Fibroblast of peridontal ligament (primary cell): ENCODE data around the gene CLCA4.
A peak's percentile ranks its signal among the peaks of the same experiment; 100 is the strongest.
"Not testable (repeated sequence)": the region's sequence is repeated elsewhere in the genome, so short reads cannot be mapped to it uniquely, and the experiment has no call there.

Experiments
- DNase-seq: peaks from one replicate; pipeline ENCODE4 v3.0.0-alpha.2; 2010; ENCODE audit errors: extremely low read depth

Gene CLCA4, protein sequence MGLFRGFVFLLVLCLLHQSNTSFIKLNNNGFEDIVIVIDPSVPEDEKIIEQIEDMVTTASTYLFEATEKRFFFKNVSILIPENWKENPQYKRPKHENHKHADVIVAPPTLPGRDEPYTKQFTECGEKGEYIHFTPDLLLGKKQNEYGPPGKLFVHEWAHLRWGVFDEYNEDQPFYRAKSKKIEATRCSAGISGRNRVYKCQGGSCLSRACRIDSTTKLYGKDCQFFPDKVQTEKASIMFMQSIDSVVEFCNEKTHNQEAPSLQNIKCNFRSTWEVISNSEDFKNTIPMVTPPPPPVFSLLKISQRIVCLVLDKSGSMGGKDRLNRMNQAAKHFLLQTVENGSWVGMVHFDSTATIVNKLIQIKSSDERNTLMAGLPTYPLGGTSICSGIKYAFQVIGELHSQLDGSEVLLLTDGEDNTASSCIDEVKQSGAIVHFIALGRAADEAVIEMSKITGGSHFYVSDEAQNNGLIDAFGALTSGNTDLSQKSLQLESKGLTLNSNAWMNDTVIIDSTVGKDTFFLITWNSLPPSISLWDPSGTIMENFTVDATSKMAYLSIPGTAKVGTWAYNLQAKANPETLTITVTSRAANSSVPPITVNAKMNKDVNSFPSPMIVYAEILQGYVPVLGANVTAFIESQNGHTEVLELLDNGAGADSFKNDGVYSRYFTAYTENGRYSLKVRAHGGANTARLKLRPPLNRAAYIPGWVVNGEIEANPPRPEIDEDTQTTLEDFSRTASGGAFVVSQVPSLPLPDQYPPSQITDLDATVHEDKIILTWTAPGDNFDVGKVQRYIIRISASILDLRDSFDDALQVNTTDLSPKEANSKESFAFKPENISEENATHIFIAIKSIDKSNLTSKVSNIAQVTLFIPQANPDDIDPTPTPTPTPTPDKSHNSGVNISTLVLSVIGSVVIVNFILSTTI

DNA sequence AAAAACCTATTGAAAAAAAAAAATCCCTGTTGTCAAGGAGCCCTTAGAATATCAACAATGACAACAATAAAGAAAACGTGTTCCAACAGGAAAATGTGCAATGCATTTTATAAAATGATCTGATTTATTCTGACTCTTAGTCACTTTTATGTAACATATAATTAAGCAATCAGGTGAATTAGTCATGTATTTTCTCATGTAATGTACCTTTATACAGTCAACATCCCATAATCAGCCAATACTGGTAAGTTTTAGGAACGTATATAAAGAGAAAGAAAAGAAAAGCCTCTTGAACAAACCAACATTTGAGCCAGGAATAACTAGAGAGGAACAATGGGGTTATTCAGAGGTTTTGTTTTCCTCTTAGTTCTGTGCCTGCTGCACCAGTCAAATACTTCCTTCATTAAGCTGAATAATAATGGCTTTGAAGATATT lies at the start of gene CLCA4:
CLCA4 (plus strand) TSS at position 292 of the 435 bp plus-strand sequence; CDS start at position 334, 42 bp downstream.
- no peak for DNase-seq

DNA sequence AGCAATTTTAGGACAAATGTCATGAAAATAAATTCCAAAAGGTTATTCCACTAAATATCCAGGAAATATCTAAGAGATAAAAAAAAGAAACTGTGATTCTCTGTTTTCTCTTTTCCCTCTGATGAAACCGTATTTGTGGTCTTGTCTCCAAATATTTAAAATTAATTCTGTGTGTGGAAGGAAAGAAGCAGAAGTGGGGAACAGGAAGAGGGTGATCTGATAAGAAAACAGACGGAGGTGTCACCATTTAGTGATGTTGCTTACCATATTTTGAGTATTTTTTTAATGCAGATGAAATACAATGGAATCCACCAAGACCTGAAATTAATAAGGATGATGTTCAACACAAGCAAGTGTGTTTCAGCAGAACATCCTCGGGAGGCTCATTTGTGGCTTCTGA lies 48.6 kb upstream of the CLCA4 start:
- no peak for DNase-seq

DNA sequence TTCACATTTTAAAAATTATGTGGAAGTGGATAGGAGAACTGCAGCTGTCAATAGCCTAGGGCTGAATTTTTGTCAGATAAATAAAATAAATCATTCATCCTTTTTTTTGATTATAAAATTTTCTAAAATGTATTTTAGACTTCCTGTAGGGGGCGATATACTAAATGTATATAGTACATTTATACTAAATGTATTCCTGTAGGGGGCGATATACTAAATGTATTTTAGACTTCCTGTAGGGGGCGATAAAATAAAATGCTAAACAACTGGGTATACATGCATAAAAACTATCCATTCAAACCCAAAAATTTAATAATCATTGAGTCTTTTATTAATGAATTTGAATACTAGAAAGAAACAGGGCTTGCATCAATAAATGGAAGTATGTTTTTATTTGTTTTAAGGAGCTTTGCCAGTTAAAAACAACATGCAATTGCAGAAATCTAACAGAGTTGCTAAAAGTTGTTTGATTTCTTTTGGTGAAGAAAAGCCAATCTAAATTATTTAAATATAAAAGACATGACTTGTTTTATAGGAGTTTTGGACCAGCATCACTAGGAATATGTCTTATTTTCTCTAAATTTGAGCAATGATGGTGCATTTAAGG lies 46.8 kb upstream of the CLCA4 start:
- no peak for DNase-seq

DNA sequence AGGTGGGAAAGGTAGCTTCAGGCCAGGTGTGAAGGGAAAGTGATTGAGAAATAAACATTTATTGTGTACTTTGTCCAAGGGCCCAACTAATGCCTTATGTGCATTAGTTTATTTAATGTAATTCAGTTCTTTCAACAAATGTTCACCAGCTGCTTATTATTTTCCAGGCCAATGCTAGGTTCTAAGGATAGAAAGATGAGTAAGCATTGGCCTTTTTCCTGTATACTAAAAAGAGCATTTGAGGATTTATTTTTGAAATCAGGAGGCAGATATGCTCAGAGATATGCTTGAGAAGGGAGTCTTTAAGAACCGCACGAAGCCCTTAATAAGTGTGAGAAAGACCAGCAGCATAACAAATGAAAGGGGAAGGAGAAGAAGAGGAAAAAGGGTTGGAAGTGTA lies 46.2 kb upstream of the CLCA4 start:
- DNase-seq = peak; percentile 59

DNA sequence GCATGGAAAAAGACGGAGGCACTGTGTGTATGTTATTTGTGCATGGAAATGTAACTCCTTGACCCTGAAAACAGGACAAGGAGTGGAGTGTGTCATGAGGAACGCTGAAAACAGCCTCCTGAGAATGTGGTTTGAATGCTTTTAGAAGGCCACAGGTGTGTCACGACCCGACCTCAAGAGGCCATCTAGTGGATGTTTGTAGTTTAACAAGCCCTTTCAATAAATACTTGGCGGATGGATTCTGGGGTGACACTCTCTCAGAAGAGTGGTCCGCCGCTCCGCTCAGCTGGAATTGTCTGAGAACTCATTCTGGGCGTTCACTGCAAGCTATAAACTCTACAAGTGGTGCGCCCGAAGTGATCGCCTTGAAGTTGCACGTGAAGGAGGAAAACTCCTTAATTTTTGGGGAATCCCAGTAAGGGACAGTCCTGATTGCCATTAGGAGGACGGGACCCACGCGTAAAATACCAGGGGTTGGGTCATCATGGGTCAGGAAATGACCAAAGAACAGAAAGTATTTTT lies 44.7 kb upstream of the CLCA4 start:
- DNase-seq = not testable (repeated sequence)

DNA sequence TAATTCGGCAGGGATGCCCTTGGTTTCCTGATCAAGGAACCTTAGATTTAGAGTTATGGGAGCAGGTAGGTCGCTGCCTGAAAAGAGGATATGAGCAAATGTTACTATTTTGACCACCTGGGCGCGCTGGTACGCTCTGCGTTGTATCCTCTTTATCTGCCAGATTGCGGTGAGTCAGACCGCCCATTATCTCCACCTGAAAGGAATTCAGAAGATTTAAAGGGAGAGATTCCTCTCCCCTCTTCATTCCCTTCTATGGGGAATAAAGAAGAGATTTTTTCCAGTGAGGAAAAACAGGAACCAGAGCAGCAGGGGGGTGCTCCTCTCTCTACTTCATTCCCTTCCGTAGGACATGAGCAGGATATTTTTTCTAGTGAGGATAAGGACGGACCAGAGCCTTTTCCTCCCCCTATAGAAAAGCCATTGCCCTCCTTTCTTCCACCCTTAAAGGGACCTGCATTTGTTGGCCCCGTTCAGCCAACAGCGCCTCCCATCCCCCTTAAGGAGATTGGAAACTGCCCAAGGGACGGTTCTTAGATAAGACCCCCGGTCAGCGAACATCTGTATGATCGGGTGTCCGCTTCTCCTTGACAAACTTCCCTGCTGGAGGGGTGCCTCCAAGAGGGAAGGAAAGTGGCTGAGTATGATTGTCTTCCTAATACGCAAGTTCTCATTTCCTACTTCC lies 44.0 kb upstream of the CLCA4 start:
- no peak for DNase-seq

DNA sequence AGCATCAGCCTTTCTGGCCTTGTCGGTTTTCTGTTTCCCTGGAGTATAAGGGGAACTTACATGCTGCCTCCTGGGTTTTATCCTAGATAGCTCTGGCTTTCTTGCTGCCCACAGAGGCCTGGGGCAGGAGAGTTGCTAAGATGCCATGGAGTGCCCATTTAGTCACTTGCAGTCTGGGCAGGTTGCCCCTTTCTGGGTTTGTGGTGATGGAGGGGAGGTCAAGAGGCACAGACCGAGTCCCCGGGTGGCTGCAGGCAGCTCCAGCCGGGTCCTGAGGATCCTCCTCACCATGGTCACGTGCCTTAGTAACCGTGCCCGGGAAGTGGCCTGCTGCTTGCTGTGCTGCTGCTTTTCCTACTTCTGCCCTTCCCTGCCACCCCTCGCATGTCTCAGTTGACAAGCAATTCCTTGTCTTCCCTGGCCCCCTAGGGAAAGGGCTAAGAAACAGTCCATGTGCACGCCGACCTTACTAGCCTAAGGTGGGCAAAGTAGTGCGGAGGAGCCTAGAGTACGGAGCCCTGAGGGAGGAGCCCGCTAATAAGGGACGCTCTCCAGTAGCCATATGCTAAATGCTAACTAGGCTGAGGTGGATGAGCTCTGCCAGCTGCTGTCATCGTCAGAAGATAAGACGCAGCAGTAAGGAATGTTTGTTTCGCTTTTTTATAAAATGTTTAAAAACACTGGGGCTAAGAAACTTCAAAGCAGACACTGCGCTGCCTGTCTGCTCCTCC lies 43.3 kb upstream of the CLCA4 start:
- no peak for DNase-seq

DNA sequence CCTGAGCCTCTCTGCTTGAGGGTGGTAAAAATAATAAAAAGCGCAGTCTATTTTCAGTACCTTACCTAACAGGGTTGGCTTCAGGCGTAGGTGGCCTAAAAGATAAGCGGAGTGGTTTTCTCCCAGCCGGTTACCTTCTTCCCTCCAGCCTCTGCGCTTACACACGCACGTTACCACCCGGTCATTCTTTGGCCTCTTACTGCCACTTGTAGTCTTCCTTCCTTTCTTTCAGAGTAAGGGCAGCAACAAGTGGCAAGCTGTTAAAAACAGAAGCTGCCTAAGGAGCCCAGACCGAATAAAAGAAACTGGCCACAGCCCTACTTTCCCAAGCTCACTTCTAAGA lies 42.8 kb upstream of the CLCA4 start:
- DNase-seq = no peak

DNA sequence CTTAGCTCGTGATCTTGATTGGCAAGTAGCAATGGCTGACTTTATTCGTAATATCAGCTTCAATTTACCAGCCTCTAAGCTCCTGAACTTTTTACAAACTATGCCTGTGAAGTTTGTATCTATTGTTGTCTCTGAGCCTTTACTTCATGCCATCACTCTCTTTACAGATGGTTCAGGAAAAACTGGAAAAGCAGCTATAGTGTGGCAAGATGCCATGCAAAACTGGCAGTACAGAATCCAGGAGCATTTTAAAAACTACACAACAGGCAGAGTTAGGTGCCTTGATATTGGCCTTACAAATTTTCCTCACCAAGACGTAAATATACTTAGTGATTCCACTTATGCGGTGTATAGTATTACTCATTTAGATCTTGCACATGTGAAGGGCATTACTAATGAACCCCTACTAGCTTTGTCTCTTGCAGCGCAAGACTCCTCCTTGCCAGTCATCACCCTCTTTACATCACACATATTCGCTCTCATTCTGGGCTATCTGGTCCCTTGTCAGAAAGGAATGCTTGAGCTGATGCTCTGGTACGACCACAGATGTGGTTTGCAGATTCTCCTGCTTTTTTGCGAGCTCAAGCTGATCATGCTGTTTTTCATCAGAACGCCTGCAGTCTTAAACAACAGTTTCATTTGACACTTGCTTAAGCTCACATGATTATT lies 41.8 kb upstream of the CLCA4 start:
- DNase-seq = no peak

DNA sequence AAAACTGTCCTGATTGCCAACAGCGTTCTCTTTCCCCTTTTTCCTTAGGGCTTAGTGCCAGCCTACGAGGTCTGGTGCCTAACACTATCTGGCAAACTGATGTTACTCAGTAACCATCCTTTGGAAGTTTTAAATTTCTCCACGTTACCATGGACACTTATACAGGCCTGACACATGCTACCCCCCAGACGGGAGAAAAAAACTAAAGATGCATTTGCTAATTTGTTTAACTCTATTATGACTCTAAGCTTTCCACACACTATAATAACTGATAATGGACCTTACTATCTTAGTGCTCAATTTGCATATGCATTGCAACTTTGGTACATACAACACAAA lies 41.3 kb upstream of the CLCA4 start:
- DNase-seq = no peak

DNA sequence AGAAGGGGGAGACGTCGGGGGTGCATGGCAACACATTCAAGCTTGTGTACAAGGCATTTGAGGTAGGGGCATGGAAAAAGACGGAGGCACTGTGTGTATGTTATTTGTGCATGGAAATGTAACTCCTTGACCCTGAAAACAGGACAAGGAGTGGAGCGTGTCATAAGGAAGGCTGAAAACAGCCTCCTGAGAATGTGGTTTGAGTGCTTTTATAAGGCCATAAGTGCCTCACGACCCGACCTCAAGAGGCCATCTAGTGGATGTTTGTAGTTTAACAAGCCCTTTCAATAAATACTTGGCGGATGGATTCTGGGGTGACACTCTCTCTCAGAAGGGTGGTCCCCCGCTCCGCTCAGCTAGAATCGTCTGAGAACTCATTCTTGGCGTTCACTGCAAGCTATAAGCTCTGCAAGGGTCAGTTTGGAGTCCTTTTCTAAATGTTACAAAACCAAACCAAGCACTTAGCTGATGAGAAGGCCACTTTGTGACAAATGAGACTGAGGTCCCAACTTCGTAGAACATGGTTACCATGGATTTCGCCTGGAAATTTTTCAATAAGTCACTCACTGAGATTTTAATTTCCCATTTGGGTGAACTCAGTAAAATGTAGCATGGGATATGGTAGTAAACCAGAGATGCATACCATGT lies 38.8 kb upstream of the CLCA4 start:
- DNase-seq = peak; percentile 74

DNA sequence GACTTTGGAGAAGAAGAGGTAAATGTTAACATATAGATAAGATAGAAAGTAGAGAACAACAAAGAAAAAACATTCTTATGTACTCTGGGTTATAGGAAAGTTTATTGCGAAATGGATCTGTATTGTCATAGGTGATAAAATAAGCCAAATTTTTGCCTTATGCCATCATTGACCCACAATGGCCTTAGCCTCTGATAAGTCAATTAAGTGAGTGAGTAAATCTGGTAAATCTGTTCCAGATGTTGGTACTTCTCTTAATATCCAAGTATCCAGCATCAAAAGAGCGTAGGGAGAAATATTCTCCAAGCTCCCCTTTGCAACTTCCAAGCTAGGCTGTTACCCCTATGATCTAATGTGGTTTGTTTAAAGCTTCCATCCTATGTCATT lies 38.3 kb upstream of the CLCA4 start:
- DNase-seq = peak; percentile 42

DNA sequence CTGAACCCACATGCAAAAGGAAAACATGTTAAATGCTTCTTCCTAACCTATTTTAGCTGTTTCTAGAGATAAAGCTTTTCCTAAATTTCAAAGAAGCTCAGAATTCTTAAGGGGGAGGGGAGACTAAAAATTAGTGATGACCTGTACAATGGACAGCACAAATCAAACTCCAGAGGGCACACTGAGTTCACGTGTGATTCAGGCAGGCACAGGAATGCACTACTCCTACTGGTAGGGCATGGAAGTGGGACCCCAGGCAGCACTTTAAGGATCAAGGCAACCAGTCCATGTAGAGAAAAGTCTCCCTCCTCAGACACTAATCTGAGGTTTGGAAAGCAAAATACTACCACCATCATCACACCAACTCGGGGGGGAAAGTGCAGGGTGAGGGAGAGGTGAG lies 31.3 kb upstream of the CLCA4 start:
- peak; percentile 8 for DNase-seq

DNA sequence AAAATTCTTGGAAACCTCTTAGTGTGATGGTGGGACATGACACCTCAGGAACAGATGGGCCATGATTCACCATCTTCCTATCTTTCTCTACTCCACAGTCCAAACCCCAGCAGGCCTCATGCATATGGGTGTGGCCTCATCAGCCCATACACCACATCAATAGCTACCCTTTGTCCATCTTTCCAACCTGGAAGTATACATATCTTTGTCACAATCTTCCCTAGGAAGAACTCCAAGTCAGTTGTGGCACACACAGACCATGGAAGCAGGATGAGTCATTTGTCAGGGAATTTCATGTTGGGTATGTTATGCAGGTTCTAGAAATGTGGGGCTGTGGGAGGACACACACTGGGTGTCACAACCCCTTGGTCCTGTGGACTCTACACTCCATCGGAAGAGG lies 30.5 kb upstream of the CLCA4 start:
- no peak for DNase-seq

DNA sequence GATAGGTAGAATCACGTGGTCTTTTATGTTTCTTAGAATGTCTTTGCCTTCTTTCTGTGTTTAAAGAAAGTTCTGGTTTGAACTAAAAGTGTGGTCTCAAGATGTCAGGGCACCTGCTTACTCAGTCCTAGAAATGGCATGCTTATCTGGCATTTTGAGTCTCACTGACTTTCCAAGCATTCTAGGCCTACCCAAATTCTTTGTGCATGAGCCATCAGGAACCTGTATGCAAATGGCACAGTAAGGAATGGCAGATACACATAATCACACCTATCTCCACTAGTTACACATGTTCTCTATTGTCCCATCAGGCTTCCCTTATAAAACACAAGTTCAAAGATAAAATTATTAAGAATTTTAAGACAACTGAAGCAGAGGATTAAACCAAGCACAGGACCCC lies 29.5 kb upstream of the CLCA4 start:
- DNase-seq = no peak

DNA sequence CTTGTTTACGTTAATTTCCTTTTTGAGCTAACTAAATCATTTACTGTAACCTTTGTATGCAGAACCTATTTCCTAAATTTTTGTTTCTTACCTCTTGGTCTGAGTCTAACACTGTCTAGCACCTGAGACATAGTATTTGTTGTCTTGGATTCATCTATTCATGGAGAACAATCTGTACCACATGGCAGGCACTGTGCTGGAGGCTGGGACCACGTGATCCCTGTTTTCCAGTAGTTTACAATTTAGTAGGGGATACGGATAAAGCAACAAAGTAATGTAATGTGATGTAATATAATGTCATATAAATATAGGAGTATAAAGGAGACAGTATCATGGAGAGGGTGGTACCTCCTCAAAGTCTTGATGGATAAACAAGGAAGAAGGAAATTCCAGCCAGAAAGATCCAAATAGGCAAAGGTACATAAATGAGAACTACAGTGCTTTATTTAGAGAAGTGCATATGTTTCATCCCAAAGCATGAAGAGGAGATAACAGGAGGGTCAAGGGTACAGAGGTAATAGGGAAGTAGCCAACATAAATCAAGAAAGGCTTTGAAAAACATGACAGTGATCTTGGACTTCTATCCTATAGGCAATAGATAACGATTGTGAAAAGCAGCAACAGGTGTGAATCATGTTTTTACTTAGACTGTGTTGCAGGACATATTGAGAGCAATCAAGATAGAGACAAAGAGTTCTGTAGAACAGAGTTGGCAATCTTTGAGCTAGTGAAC lies 25.9 kb upstream of the CLCA4 start:
- no peak for DNase-seq

DNA sequence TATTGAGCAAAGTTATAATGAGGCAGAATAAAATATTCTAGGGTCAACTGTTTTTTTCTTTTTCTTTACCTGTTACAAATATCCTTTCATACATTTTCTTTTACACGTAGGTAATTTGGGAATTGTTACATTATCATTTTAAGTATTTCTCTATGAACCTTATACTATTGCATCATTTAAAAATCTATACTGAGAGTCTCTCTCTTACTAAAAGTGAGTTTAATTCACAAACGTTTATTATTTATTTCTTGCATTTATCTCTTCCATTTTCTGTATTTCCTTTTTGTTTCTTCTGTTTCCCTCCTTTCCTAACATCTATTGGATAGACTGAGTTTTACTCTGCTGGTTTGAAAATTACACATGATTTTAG lies 25.4 kb upstream of the CLCA4 start:
- no peak for DNase-seq

DNA sequence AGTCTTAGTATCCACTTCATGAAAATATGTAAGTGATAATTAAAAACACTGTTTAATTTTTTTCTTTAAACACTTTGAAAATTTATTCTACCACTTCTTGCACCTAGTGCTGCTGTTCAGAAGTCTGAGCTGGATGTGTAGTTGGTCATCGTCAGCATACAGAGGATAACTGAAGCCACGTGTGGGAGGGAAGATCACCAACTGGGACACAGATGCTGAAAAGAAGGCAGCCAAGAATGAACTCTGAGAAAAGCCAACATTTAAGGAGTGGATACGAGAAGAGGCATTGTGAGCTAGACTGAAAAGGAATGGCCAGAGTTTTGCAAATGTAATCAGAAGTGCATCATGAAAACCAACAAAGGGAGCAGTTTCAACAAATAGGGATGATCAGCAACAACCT lies 24.6 kb upstream of the CLCA4 start:
- peak; percentile 34 for DNase-seq

DNA sequence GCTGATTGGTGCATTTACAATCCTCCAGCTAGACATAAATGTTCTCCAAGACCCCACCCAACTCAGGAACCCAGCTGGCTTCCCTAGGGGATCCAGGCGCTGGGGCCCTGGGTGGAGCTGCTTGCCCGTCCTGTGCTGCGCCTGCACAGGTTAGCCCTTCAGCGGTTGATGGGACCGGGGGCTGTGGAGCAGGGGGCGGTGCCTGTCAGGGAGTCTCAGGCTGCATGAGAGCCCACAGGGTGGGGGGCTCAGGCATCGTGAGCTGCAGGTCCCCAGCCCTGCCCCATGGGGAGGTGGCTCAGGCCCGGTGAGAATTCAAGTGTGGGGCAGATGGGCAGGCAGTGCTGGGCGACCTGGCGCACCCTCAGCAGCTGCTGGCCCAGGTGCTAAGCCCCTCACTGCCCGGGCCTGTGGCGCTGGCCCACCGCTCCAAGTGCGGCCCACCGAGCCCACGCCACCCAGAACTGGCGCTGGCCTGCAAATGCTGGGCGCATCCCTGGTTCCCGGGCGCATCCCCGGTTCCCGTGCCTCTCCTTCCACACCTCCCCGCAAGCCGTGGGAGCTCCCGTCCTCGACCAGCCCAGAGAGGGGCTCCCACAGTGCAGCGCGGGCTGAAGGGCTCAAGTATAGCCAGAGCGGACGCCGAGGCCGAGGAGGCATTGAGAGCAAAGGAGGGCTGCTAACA lies 23.1 kb upstream of the CLCA4 start:
- DNase-seq = no peak
